ENCODE results near the gene CABCOCO1.
"Not testable (repeated sequence)": the region's sequence is repeated elsewhere in the genome, so short reads cannot be mapped to it uniquely, and the experiment has no call there.

The CABCOCO1 gene

DNA sequence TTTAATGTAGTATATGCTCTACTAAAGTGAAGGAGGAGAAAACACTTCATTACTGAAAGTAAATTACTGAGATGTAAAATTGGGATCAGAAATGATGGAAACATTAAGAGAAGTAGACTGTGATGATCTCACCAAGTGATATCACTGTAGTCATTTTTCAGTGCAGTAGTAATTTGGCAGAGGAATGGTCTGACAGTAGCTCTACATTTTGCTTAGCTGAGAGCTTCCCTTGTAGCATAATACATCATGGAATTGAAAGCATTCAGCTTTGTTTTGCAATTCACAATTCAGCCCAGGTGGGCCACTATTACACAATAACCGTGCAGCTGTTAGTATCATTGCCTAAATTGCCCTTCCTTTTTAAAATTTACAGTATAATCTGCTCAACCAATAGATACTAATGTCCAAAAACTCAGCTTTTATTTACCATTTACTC is 19.4 kb upstream of the CABCOCO1 start:
- DNase-seq = no peak

GRCh38 chr10:61653699-61654098 is 9.0 kb upstream of the CABCOCO1 start:
- DNase-seq = no peak

DNA sequence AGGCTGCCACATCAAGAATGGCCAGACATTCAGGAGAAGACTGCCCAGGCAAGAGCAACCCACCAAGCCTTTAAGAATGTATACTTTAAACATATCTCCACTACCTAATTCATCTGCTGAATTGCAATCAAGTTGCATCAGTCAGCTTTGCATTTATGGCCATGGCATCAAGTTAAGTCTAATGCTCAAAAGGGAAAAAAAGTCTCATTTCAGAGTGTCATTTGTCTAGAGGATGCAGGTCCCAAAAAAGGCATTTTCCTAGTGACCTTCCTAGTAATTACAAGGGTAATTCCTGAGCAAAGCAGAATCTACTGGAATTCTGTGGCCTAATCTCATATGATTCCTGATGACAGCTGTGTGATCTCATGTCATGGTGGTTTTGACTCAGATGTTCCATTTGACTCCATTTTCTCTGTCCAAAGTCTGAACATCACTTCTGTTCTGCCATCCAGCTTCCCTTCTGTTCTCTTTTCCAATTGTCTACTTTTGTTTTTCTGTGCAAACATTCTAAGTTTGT is 7.3 kb upstream of the CABCOCO1 start:
- DNase-seq = no peak

DNA sequence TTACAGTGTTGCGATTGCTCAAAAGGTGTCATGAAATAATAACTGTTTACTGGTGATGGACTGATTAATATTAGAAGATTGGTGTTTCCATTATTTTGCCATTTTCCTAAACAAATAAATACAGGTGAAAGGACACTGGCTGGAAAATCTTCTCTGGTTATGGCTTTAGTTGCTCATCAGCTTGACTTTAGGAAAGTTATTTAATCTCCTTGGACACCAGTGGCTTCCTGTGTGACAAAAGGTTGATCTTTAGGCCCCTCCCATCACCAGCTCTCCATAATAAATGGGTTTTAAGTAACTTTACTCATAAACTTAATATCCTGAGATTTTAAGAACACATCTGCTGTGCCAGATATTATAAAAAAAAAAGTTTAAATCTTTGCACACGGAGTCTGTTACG is 737 bp downstream of the CABCOCO1 start:
- DNase-seq = no peak

DNA sequence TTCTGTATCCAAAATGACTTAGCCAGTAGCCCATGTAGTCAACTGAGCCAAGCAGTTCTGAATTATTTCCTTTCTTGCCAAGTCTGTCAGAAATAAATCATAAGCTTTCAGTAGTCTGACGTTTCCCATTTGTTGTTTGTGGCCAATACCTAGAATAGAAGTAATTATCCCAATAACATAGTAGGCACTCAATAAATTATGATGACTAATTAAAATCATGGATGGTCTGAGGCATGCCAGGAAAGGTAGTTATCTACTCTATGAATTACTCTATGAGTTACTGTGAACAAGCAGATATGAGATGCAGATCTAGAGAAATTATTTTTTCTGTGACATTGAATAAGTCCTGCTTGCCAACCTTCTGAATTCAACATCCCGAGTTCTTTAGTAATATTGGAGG is 2.3 kb downstream of the CABCOCO1 start:
- DNase-seq = no peak

DNA sequence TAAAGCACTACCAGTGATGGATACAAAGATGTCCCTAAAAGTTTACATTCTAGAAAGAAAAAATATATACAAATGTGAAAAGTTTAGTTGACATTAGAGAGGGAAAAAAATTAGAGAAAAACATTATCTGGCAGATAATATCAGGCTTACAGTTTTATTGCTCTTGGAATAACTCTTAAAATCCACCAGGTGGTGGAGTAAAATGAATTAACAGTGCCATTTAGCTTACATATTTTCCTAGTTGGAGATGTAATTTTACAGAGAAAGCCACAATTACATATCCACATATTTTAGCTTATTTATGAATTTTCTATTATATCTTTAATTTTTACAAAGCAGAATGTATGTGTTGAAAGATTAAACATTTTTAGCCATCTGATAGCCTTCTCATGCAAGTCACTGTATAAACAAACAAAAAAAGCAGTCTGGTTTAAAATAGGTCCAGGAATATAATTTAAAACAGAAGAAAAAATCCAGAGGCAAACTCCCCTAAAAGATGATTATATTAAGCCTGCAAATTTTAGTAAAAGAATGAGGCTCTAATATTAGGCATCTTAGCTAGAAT is 6.5 kb downstream of the CABCOCO1 start:
- DNase-seq = no peak

- no peak for DNase-seq
These were observed 7.1 kb downstream of the CABCOCO1 start for GRCh38 chr10:61669849-61670248.

DNA sequence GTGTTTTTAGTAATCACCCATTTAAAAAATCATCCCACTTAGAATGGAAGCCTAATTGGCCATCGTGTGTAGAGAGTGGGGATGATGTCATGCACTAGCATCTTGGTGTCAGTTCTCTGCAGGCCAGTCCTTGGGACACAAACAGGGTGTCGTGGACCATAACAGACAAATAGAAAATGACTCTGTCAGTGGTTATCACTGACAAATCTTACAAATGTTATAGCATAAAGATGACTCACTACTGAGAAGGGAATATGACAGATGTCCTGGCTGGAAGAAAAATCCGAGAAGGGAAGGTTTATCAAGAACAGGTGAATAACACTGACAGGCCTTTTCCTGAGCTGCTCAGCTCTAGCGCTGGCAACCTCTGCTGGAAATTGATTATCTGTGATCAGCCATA is 10.6 kb downstream of the CABCOCO1 start:
- no peak for DNase-seq

- no peak for DNase-seq
These were observed 19.6 kb downstream of the CABCOCO1 start for GRCh38 chr10:61682323-61682722.

DNA sequence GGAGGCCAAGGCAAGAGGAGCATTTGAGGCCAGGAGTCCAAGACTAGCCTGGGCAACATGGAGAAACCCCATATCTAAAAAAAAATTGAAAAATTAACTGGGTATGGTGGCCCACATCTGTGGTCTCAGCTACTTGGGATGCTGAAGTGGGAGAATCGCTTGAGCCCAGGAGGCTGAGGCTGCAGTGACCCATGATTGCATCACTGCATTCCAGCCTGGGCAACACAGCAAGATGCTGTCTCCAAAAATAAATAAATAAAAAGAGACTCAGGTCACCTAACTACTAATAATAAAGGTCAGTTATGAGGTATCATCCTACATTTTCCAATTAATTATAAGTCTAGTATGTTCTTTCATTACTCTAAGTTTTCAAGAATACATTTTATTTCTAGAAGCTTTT is 20.6 kb downstream of the CABCOCO1 start:
- no peak for DNase-seq

GRCh38 chr10:61684894-61685507 is 22.3 kb downstream of the CABCOCO1 start:
- DNase-seq = no peak

DNA sequence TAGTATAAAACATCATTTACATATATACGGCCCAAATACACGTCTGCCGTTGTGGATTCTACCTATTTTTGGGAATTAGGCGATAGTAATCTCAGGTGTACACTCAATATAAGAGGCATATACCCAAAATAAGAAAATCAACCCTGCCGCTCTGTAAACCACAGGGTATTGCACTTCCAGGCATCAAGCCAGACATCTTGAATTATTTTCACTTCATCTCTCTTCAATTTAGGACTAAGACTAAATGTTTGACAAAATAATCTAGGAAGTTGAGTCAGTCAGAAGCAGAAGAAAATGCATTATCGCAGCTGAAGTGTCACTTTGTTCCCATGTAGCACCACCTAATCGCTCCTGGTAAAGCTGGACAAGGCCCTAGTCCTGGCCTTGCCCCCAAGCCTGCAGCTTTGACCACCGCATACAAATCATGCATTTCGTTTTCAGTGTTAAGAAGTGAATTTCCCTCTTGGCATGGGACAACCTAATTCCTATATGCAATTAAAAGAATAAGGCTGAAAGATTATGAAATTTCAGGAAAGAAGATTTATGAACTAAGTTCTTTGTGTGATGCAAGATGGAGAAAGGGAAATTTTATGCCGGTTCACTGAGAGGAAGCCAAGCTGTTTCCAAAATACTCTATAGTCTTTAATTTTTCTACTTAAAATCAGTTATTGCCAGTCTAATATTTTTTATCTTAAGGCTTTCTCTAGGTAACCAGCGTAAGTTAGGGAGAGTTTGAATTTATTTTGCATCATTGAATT is 26.0 kb downstream of the CABCOCO1 start:
- DNase-seq = no peak

DNA sequence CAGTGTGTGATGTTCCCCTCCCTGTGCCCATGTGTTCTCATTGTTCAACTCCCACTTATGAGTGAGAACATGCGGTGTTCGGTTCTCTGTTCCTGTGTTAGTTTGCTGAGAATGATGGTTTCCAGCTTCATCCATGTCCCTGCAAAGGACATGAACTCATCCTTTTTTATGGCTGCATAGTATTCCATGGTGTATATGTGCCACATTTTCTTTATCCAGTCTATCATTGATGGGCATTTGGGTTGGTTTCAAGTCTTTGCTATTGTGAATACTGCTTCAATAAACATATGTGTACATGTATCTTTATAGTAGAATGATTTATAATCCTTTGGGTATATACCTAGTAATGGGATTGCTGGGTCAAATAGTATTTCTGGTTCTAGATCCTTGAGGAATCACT is 28.9 kb downstream of the CABCOCO1 start:
- not testable (repeated sequence) for DNase-seq

DNA sequence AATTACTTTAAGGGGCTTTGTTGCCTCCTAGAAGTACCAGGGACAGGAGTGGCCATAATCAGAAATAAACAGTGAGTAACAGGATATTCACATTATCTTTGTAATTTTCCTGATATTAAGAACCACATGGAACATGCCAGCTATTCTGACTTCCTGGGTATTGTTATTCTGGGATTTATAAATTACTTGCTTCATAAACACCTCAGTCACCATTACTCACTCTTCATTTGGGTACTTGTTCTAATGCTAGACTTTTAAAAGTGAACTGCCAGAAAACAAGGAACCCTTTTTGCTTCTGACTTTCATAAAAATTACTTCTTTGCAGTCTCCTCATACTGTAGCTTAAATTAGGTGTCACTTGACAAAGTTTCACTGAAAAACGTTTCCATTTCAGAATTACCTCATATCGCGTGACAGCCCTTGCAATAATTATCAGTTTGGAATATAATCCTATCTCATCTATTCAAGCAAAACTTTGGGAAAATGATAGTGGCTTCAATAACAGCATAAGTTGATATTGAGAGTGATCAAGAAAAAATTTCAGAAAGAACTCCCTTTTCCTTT is 29.8 kb downstream of the CABCOCO1 start:
- no peak for DNase-seq

GRCh38 chr10:61698968-61699655 is 36.4 kb downstream of the CABCOCO1 start:
- no peak for DNase-seq

DNA sequence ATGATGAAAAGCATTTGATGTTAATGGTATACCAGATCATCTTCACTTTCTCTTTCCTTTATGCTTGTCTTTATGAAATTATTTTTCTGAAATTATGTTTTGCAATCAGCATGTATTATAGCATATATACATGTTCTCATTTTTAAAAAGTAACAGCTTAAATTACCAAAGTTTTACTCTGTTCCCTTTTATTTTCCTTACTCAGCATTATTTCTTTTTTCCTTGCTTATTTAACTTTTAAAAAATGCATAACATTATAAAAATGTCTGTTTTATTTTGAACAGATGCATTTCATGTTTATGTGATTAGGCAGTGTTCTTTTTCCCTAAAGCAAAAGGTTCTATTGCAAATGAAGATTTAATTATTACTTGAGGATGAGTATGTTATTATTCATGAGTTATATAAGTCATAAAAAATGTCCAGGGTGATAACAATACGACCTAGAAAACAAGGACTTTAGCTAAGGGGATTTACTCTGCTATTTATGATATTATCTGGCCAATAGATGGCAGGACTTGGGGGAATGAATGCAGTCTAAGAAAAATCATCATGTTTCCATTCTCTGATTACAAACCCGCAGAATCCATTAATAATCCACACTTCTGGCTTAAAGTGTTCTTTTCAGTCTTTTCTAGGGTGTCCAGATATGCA is 38.5 kb downstream of the CABCOCO1 start:
- DNase-seq = no peak

DNA sequence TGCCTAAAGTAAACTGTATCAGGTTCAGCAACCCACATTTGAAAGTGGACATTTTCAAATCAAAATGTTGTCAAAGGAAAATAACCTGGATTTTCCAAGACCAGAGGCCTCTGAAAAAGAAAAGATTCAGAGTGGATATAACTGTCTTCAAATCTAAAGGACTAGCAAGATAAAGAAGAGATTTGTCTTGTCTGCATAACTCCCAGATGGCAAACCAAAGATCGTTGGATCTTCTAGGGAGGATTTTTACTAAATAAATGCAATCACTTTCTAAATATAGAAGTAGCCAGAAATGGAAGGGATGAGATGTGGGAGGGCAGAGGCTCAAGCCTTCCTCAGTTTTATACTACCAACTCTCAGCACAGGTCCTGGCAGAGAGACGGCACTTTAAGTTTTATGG is 39.0 kb downstream of the CABCOCO1 start:
- no peak for DNase-seq

- no peak for DNase-seq
These were observed 39.9 kb downstream of the CABCOCO1 start for GRCh38 chr10:61702584-61702983.

DNA sequence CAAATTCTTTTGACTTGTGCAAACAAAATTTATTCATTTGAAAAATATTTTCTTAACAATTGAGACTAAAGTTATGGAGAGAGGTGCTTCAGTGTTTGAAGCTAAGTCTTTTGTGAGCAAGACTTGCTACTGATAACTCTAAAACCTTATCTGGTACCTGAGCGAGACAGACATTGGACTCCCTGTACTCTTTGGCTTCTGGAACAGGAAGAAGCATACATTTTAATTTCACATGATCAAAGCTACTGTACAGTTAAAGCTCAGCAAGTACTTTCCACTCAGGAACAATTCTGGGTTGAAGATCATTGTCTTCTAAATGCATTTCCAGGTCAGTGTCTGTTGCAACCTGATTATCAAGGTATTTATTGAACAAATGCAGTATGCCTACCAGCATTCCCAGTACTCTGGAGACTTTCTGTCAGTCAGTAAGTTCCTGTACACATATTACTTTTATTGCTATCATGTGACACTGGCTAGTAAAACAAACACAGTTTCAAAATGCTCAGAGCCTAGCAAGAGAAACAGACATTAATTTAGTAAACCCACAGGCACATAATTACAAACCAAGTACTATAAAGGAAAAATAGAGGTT is 42.4 kb downstream of the CABCOCO1 start:
- DNase-seq = no peak

DNA sequence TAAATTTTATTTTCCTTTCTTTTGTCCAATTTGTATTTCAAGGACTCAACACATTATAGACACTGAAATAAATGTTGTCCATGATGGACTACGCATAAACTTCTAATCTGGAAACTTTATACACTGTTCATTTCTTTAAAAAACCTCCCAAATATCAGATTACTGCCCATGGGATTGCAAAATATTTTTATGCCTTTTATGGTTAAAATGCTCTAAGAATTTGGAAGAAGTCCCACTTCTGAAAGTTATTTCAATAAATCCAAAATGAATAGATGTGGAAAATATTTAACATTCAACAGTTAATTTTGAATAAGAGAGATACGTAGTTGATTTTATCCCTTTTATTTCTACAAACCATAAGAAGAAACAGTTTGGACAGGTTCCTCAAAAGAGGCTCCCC is 46.1 kb downstream of the CABCOCO1 start:
- DNase-seq = no peak

GRCh38 chr10:61712105-61712504 is 49.4 kb downstream of the CABCOCO1 start:
- not testable (repeated sequence) for DNase-seq

DNA sequence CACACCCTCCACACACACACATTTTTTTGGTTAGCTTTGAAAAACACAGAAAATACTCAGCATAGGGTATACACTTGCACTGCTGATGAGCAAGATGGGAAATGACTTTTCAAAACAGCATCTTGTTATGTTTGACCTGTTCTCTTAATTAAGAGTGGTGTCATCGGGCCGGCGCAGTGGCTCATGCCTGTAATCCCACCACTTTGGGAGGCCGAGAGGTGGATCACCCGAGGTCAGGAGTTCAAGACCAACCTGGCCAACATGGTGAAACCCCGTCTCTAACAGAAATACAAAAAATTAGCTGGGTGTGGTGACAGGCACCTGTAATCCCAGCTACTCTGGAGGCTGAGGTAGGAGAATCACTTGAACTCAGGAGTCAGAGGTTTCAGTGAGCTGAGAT is 56.7 kb downstream of the CABCOCO1 start:
- not testable (repeated sequence) for DNase-seq
